Neural progenitor cell (in vitro differentiated cells): ENCODE data around the gene AMBRA1.

ENCODE experiments used
- EZH2 ChIP-seq: fragments of 200-600 bp; sonication (generic); IDR thresholded peaks from 2 replicates; pipeline ENCODE4 v1.6.1; 2017; ENCODE audit warnings: antibody characterized with exemption, mild to moderate bottlenecking, moderate library complexity
- TF ChIP-seq, protein P1 (sequence below): fragments of 200-600 bp; sonication (generic); IDR thresholded peaks from 2 replicates; pipeline ENCODE4 v1.5.1; 2017; ENCODE audit warnings: antibody characterized with exemption, mild to moderate bottlenecking

DNA sequence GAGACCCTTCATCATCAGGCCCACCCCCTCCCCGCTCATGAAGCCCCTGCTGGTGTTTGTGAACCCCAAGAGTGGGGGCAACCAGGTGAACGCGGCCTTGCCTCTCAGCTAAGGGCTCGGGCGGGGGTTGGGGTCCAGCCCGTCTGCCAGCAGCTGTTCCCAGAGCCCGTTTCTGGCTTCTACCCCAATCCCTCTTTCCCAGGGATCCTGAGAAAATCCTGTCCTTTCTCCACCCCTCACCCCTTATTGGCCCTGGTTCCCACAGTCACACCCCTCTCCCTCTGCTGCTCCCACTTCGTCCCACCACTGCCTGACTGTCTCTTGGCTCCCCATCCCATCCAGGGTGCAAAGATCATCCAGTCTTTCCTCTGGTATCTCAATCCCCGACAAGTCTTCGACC, 221.7 kb downstream of the AMBRA1 start:
- TF ChIP-seq, protein P1, sequence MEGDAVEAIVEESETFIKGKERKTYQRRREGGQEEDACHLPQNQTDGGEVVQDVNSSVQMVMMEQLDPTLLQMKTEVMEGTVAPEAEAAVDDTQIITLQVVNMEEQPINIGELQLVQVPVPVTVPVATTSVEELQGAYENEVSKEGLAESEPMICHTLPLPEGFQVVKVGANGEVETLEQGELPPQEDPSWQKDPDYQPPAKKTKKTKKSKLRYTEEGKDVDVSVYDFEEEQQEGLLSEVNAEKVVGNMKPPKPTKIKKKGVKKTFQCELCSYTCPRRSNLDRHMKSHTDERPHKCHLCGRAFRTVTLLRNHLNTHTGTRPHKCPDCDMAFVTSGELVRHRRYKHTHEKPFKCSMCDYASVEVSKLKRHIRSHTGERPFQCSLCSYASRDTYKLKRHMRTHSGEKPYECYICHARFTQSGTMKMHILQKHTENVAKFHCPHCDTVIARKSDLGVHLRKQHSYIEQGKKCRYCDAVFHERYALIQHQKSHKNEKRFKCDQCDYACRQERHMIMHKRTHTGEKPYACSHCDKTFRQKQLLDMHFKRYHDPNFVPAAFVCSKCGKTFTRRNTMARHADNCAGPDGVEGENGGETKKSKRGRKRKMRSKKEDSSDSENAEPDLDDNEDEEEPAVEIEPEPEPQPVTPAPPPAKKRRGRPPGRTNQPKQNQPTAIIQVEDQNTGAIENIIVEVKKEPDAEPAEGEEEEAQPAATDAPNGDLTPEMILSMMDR = no peak
- no peak for TF ChIP-seq EZH2
